ENCODE measurements around the gene DGAT2.

DNA sequence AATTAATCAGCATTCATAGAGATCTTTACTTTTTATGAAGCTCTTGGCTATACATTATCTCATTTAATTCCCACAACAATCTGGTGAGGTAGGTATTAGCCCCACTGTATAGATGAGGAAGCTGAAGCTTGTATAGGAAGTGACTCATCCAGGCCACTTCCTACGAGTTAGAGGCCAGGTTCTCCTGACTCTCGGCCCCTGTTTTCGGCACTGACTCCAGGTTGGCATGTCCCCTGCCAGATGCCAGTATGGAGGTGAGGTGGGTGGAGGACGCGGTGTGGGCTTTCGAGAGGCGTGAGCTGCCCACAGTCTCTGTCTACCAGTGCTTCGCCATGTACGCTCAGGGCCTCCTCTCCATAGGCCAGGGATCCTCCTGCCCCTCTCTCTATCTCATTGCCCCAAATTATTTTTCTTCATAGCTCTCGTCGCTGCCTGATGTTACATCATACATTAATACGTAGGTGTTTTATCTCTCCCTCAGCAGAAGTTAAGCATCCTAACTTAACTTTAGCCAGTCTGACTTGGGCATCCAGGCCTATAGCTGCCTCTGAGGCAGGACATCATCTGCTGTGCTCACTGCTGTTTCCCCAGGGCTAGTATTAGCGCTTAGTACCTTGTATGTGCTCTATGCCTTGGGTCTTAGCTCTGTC lies 9.0 kb downstream of the DGAT2 start:
- TF ChIP-seq YY1 (IDR thresholded peaks at IDR 0.05) (no peak), RAD21 (IDR thresholded peaks at IDR 0.05) (no peak), JUND (IDR thresholded peaks at IDR 0.05) (no peak), EGR1 (IDR thresholded peaks at IDR 0.05; ENCODE audit: low read depth in 2 of 2) (no peak), TAF1 (conservative IDR thresholded peaks at IDR 0.05) (no peak), ZBTB33 (IDR thresholded peaks at IDR 0.05) (no peak), REST (IDR thresholded peaks at IDR 0.05) (no peak)
- TF ChIP-seq, protein P1, sequence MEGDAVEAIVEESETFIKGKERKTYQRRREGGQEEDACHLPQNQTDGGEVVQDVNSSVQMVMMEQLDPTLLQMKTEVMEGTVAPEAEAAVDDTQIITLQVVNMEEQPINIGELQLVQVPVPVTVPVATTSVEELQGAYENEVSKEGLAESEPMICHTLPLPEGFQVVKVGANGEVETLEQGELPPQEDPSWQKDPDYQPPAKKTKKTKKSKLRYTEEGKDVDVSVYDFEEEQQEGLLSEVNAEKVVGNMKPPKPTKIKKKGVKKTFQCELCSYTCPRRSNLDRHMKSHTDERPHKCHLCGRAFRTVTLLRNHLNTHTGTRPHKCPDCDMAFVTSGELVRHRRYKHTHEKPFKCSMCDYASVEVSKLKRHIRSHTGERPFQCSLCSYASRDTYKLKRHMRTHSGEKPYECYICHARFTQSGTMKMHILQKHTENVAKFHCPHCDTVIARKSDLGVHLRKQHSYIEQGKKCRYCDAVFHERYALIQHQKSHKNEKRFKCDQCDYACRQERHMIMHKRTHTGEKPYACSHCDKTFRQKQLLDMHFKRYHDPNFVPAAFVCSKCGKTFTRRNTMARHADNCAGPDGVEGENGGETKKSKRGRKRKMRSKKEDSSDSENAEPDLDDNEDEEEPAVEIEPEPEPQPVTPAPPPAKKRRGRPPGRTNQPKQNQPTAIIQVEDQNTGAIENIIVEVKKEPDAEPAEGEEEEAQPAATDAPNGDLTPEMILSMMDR (IDR thresholded peaks at IDR 0.05; ENCODE audit: low read depth, low read length, missing input control), result no peak
- TF ChIP-seq, protein P2, sequence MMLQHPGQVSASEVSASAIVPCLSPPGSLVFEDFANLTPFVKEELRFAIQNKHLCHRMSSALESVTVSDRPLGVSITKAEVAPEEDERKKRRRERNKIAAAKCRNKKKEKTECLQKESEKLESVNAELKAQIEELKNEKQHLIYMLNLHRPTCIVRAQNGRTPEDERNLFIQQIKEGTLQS (IDR thresholded peaks at IDR 0.05), result no peak

Data from liver (tissue), 3 donors.